Measurements from ENCODE around the gene PARD3.

GRCh38 chr10:34593374-34593890 lies 221.7 kb downstream of the PARD3 start:
- no peak for TF ChIP-seq POLR2AphosphoS5 (IDR thresholded peaks at IDR 0.05; ENCODE audit: low read depth, low read length)
- TF ChIP-seq SIN3A (IDR thresholded peaks at IDR 0.05; ENCODE audit: borderline replicate concordance, insufficient read depth, low read length): no peak
- TF ChIP-seq REST (IDR thresholded peaks at IDR 0.05; ENCODE audit: insufficient read depth in 1 of 2, low read depth in 2 of 2, low read length in 2 of 2): no peak
